Astrocyte of the cerebellum (primary cell): ENCODE data around the gene PTPRB.

Experiments
- DNase-seq: peaks from one replicate; pipeline ENCODE4 v3.0.0-alpha.2; 2011; ENCODE audit warnings: low read depth
- H3K4me3 ChIP-seq: 2 replicates; pipeline ENCODE4 v1.5.1; 2011; ENCODE audit warnings: mild to moderate bottlenecking, low read depth, low read length, moderate library complexity
- in situ Hi-C: cut with HindIII; loops from 2 replicates; pipeline ENCODE4 v1.10.0; 2017; ENCODE audit warnings: low sequenced_read_pairs
- TF ChIP-seq, protein P1 (sequence below): IDR thresholded peaks from 2 replicates; pipeline ENCODE4 v1.5.1; 2012; ENCODE audit warnings: low read length, low read depth, moderate library complexity, mild to moderate bottlenecking; ENCODE audit errors: missing control alignments

Gene PTPRB

DNA sequence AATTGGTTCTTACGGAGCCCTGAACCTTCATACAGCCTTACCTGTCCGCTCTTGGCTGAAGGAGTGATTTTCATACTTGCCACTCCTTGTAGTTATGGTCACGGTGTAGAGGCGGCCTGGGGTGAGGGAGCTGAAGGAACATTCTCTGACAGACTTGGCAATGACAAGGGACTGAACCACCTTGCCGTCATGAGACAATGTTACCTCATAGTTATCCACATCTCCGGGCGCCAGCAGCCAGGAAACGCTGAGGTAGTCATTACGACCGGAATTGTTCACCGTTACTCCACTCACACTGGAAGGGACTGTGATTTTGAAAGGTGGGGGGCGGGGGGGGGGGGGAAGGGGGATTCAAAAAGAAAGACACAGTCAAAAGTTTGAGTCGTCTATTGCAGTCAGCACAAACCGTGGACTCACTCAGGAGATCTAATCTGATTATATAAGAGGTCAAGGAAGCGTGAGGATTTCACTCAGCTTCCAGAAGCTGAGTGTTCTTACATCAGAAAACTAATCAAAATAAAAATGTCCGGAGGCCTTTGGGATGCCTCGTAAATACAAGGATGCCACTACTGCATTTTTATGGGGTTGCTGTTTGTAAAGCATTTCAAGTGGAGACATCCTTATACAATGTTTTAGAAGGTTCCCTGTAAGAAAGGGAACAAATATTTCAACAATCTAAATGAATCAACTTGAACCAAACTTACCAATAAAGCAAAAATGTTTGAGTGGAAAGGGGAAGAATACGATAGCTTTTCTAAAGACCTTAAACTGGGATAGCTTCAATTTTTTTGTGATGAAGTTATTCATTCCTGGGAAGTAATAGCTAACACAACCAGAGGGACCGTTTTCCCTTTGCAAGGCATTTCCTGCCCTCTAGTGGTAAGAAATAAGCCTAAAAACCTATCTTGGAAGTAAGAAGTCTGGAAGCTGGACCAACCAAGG is 60.6 kb downstream of the PTPRB start:
- in situ Hi-C loops: loop anchor here (25.0 kb wide), 2 partner anchors 136 to 689 kb away; no protein-coding TSS in a partner anchor
- DNase-seq: peak; percentile 70
- H3K4me3 ChIP-seq: no peak overlapping the region
- TF ChIP-seq, protein P1, sequence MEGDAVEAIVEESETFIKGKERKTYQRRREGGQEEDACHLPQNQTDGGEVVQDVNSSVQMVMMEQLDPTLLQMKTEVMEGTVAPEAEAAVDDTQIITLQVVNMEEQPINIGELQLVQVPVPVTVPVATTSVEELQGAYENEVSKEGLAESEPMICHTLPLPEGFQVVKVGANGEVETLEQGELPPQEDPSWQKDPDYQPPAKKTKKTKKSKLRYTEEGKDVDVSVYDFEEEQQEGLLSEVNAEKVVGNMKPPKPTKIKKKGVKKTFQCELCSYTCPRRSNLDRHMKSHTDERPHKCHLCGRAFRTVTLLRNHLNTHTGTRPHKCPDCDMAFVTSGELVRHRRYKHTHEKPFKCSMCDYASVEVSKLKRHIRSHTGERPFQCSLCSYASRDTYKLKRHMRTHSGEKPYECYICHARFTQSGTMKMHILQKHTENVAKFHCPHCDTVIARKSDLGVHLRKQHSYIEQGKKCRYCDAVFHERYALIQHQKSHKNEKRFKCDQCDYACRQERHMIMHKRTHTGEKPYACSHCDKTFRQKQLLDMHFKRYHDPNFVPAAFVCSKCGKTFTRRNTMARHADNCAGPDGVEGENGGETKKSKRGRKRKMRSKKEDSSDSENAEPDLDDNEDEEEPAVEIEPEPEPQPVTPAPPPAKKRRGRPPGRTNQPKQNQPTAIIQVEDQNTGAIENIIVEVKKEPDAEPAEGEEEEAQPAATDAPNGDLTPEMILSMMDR: peak; percentile 75

DNA sequence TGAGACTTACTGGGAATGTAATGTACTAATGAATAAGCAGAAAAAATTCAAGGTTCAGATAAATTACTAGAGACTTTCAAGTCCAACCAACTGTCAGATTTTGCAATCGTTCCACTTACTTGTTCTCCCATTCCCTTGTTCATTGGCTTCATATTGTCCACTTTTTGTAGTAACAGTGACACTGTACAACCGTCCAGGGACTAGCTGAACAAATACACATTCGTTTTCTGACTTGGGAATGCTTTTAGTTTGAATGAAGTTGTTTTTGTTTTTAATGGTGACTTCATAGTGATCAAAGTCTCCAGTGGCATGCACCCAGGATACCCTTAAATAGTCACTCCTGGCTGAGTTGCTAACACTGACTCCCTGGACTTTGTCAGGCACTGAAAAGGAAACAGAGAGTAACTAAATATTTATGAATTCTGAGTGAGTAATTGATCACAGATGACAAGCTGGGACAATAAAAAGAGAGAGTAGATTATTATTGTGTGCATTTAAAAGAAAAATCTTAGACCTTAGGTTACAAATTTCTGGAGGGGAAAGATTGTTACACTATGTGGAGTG is 65.4 kb downstream of the PTPRB start:
- no peak for DNase-seq
- in situ Hi-C loops: no loop called here
- no peak overlapping the region for H3K4me3 ChIP-seq
- TF ChIP-seq, protein P1: no peak

DNA sequence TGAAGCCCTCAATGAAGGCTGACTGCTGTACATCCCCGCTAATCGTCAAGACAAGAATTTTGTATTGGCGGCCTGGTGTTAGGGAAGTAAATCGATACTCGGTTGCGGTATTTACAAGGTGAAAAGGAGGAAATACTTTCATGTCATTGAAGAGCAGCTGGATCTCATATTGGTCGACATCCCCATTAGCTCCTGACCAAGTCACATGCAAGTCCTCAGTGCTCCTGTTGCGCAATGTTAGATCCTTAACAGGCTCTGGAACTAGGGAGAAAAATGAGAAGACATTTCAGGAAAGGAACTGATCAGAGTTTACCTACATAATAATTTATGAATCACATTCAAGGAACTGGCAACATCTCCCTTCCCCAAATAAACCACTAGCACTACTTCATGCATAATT is 66.2 kb downstream of the PTPRB start:
- no peak for DNase-seq
- TF ChIP-seq, protein P1: no peak
- in situ Hi-C loops: no loop called here
- H3K4me3 ChIP-seq: no peak overlapping the region

DNA sequence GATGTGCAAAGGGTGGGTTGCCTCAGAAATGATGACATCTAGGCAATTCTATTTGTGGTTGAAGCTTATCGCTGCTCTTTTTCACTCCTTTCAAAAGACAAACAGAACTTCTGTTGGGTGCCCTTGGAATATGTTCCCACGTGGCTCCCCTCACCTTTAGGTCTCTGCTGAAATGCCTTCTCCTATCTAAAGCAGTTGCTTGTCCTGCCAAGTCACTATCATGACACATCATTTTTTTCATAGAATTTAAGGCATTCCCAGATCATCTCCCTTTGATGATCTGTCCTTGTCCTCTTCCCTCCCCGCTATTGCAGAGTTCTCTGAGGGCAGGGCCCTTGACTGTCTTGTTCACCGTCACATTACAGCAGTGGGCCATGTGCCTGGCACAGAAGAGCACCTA is 75.7 kb downstream of the PTPRB start:
- TF ChIP-seq, protein P1: no peak
- in situ Hi-C loops: no loop called here
- H3K4me3 ChIP-seq: no peak overlapping the region
- no peak for DNase-seq

DNA sequence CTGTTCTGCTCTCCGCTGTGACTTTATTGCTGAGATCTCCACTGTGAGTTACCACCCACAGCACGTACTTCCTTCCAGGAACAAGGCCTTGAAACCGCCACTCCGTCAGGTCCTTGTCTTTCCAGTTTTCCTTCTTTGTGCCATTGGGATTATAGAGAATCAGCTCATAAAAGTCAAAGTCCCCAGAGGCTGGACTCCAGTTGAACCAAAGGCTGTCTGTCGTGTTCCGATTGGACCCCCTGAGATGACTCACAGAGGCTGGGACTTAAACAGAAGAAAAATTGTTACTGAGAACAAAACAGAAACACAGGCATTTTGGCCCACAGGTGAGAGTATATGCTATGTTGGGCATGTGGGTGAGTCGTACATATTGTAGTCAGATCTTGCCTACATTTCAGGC is 76.6 kb downstream of the PTPRB start:
- TF ChIP-seq, protein P1: no peak
- DNase-seq: no peak
- in situ Hi-C loops: no loop called here
- no peak overlapping the region for H3K4me3 ChIP-seq

DNA sequence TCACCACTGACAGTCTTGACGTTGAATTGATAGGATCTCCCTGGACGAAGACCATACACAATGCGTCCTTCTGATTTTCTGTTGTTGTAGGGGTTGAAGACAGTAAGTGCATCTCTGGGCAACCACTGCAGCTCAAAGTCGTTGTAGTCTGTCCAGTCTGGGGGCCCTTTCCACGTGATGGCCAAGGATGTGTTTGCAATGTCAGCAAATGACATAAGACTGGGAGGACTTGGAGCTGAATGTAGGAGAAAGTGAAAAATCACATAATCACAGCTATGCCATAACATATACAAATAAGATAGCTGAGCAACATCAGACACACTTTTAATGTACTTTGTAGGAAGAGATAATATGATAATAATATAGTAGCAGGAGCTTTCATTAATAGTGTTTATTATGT is 77.8 kb downstream of the PTPRB start:
- in situ Hi-C loops: no loop called here
- TF ChIP-seq, protein P1: no peak
- no peak overlapping the region for H3K4me3 ChIP-seq
- DNase-seq: no peak
